Suprapubic skin (tissue), 4 donors: ENCODE data around the gene PLB1. TPM values are rescaled to one million over a fixed set of nuclear protein-coding genes. Genes with fewer than 3 reads are reported as not detected.

Source experiments
- DNase-seq, 2 donors: peaks; one replicate each; pipeline ENCODE4 v3.0.0-alpha.2; 2019; ENCODE audit warnings: low spot score in 2 of 2
- H3K27ac ChIP-seq: fragments of 200-600 bp; sonication (generic); one replicate; pipeline ENCODE4 v1.5.1; 2019
- H3K27me3 ChIP-seq: fragments of 200-600 bp; sonication (generic); one replicate; pipeline ENCODE4 v1.5.1; 2019
- H3K36me3 ChIP-seq: fragments of 200-600 bp; sonication (generic); one replicate; pipeline ENCODE4 v1.5.1; 2019
- H3K4me1 ChIP-seq: fragments of 200-600 bp; sonication (generic); one replicate; pipeline ENCODE4 v1.5.1; 2019
- H3K4me3 ChIP-seq: fragments of 200-600 bp; sonication (generic); one replicate; pipeline ENCODE4 v1.5.1; 2019; ENCODE audit warnings: mild to moderate bottlenecking
- H3K9me3 ChIP-seq: fragments of 200-600 bp; sonication (generic); one replicate; pipeline ENCODE4 v1.5.1; 2019
- EP300 ChIP-seq: sonication (generic); formaldehyde crosslinking; IDR thresholded peaks from one replicate; pipeline ENCODE4 v1.6.1; 2017; ENCODE audit warnings: antibody characterized with exemption
- POLR2A ChIP-seq, 2 donors: fragments of 450-650 bp; IDR thresholded peaks; one replicate each; pipeline ENCODE4 v1.6.1; 2017; ENCODE audit warnings: antibody characterized with exemption in 2 of 2, mild to moderate bottlenecking in 2 of 2, moderate library complexity in 2 of 2
- POLR2AphosphoS5 ChIP-seq, 3 donors: sonication (generic); formaldehyde crosslinking; IDR thresholded peaks; one replicate each; pipeline ENCODE4 v1.6.1; 2017; ENCODE audit warnings: antibody characterized with exemption in 3 of 3
- WGBS: methylation state at CpG from one replicate; pipeline ENCODE4 v1.1.5; 2018; 5-methylcytosine and 5-hydroxymethylcytosine counted together
- total RNA-seq, 4 donors: library from RNA; depleted of rRNA; stranded (reverse); fragments of >200 nt; gene quantifications; one replicate each; pipeline ENCODE4 v1.1.0, GENCODE V29; 2016
- TF ChIP-seq, protein P1 (sequence below), 2 donors: fragments of 200-600 bp in 1 of 2; fragments of 450-650 bp in 1 of 2; sonication (generic) in 1 of 2; IDR thresholded peaks; one replicate each; pipeline ENCODE4 v1.5.1; 2016 to 2019; ENCODE audit warnings: antibody characterized with exemption in 2 of 2, mild to moderate bottlenecking in 1 of 2, moderate library complexity in 1 of 2

Gene PLB1
- total RNA-seq, 4 donors from 2014 or later = 3.9 to 21.6 (median 9.1) TPM

GRCh38 chr2:28507796-28508764 is 12.2 kb downstream of the PLB1 start:
- no peak overlapping the region for H3K4me3 ChIP-seq
- H3K4me1 ChIP-seq = no peaks in the 10 kb centered on the region
- WGBS = 76% methylated on average over 6 of the region's 6 CpGs
- no peaks in the 10 kb centered on the region for H3K9me3 ChIP-seq
- H3K27ac ChIP-seq = no peak overlapping the region
- no peaks in the 10 kb centered on the region for H3K27me3 ChIP-seq
- H3K36me3 ChIP-seq = no peaks in the 10 kb centered on the region
- no peak for DNase-seq
- TF ChIP-seq EP300 (no peak), POLR2AphosphoS5 (IDR thresholded peaks at IDR 0.05) (no peak), POLR2A (IDR thresholded peaks at IDR 0.05) (no peak)
- TF ChIP-seq, protein P1, sequence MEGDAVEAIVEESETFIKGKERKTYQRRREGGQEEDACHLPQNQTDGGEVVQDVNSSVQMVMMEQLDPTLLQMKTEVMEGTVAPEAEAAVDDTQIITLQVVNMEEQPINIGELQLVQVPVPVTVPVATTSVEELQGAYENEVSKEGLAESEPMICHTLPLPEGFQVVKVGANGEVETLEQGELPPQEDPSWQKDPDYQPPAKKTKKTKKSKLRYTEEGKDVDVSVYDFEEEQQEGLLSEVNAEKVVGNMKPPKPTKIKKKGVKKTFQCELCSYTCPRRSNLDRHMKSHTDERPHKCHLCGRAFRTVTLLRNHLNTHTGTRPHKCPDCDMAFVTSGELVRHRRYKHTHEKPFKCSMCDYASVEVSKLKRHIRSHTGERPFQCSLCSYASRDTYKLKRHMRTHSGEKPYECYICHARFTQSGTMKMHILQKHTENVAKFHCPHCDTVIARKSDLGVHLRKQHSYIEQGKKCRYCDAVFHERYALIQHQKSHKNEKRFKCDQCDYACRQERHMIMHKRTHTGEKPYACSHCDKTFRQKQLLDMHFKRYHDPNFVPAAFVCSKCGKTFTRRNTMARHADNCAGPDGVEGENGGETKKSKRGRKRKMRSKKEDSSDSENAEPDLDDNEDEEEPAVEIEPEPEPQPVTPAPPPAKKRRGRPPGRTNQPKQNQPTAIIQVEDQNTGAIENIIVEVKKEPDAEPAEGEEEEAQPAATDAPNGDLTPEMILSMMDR (IDR thresholded peaks at IDR 0.05) = no peak

GRCh38 chr2:28509361-28509760 is 13.5 kb downstream of the PLB1 start:
- Histone ChIP-seq H3K9me3 (no peaks in the 10 kb centered on the region), H3K36me3 (no peaks in the 10 kb centered on the region), H3K4me3 (no peak overlapping the region), H3K4me1 (no peaks in the 10 kb centered on the region), H3K27me3 (no peaks in the 10 kb centered on the region), H3K27ac (no peak overlapping the region)
- WGBS = 100% methylated on average over 1 of the region's 1 CpG
- no peak for TF ChIP-seq POLR2A (IDR thresholded peaks at IDR 0.05)
- no peak for TF ChIP-seq EP300
- TF ChIP-seq POLR2AphosphoS5 (IDR thresholded peaks at IDR 0.05) = no peak
- TF ChIP-seq, protein P1 (IDR thresholded peaks at IDR 0.05) = no peak
- no peak for DNase-seq

- Histone ChIP-seq H3K27me3 (no peaks in the 10 kb centered on the region), H3K36me3 (no peaks in the 10 kb centered on the region), H3K4me3 (no peak overlapping the region), H3K27ac (no peak overlapping the region), H3K9me3 (no peaks in the 10 kb centered on the region), H3K4me1 (no peaks in the 10 kb centered on the region)
- no peak for DNase-seq
- TF ChIP-seq EP300 (no peak), POLR2AphosphoS5 (IDR thresholded peaks at IDR 0.05) (no peak), POLR2A (IDR thresholded peaks at IDR 0.05) (no peak)
- TF ChIP-seq, protein P1 (IDR thresholded peaks at IDR 0.05) = no peak
- 49% methylated on average over 2 of the region's 2 CpGs for WGBS
Observed at GRCh38 chr2:28510184-28510583, 14.3 kb downstream of the PLB1 start.

- no peaks in the 10 kb centered on the region for H3K36me3 ChIP-seq
- no peaks in the 10 kb centered on the region for H3K9me3 ChIP-seq
- 67% methylated on average over 2 of the region's 2 CpGs for WGBS
- DNase-seq = no peak
- H3K27me3 ChIP-seq = peaks cover 3% of the 10 kb centered on the region
- H3K4me1 ChIP-seq = no peaks in the 10 kb centered on the region
- no peak for TF ChIP-seq EP300
- no peak for TF ChIP-seq POLR2AphosphoS5 (IDR thresholded peaks at IDR 0.05)
- no peak for TF ChIP-seq POLR2A (IDR thresholded peaks at IDR 0.05)
- TF ChIP-seq, protein P1 (IDR thresholded peaks at IDR 0.05) = no peak
- no peak overlapping the region for H3K27ac ChIP-seq
- H3K4me3 ChIP-seq = no peak overlapping the region
Observed at GRCh38 chr2:28511871-28512606, 16.2 kb downstream of the PLB1 start.

DNA sequence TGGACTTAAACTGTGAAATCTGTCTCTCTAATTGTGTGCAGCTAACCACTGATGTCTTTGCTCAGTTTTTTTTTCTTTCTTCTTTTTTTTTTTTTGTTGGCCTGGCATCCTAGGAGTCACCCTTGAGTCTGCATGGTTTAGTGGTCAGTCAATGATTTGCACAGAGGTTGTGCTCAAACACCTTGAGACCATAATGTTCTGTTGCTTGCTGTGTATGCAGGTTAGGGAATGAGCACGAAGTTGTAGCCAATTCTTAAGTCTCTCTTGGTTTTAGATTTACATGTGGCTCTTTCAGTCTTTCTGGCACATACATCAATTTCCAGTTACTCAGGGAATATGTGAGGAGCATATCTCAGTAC is 16.7 kb downstream of the PLB1 start:
- no peak overlapping the region for H3K4me3 ChIP-seq

More for the DNA sequence above, 16.7 kb downstream of the PLB1 start:
- DNase-seq = no peak
- Histone ChIP-seq H3K36me3 (no peaks in the 10 kb centered on the region), H3K4me1 (no peaks in the 10 kb centered on the region), H3K27me3 (peaks cover 3% of the 10 kb centered on the region), H3K9me3 (no peaks in the 10 kb centered on the region), H3K27ac (no peak overlapping the region)
- TF ChIP-seq, protein P1 (IDR thresholded peaks at IDR 0.05) = no peak
- no peak for TF ChIP-seq POLR2AphosphoS5 (IDR thresholded peaks at IDR 0.05)
- no peak for TF ChIP-seq EP300
- no peak for TF ChIP-seq POLR2A (IDR thresholded peaks at IDR 0.05)
- WGBS = 80% methylated on average over 1 of the region's 1 CpG
